HG03066 (cell line): ENCODE measurements around the gene S1PR3.

ENCODE experiments used
- ATAC-seq: cut with Tn5 transposase; IDR thresholded peaks from one replicate; pipeline ENCODE4 v1.9.1; 2021; ENCODE audit warnings: low read depth; ENCODE audit not compliant: unreplicated experiment

S1PR3 gene

DNA sequence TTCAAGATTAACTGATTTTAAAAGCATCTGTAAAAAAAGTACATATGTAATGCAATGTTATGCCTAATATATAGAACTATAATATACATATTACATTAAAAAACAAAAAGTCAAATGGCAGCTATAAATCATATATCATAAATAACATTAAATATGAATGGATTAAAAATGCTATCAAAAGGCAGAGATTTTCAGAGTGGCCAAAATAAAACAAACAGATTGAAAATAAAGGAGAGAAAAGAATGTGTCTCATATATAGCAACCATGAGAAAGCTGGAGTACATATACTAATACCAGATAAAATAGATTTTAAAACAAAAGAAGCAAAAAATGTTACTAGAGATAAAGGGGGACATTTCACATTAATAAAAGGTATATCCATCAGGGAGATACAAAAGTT lies 38.5 kb downstream of the S1PR3 start:
- ATAC-seq, result no peak

GRCh38 chr9:89032173-89032572 lies 40.9 kb downstream of the S1PR3 start:
- ATAC-seq, result no peak

DNA sequence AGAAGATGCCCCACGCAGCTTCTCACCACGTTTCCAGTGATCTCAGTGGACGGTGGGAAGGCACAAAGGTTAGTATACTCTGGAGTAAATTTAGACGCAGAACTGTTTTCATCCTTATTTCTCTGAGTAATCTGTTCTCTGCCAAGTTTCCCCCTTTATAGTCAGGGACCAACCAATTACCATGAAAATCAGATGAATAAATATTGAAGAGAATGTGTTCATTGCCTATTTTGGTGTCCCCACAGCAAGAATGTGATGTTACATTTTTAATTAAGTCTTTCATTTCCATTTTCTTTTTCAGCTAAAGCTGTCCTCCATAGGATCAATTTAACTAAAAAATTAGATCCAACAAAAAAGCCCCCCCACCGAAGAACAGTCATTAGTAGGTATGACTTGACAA lies 41.4 kb downstream of the S1PR3 start:
- no peak for ATAC-seq

DNA sequence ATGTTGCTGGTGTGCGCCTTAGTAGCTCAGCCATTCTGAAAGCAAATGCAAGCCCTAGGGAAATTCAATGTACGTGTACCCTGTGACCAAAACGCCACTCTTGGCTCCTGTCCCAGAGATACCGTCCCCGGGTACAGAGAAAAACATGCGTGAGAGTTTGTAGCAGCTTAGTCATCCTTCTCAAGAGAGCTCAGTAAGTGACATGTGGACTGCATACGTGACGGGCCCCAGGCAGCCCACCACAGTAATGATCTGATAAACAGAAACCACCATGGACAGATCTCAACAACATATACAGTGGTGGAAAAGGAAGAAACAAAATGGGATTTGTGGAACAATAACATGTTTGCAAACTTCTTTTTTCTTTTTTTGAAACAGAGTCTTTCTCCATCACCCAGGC lies 45.1 kb downstream of the S1PR3 start:
- no peak for ATAC-seq

DNA sequence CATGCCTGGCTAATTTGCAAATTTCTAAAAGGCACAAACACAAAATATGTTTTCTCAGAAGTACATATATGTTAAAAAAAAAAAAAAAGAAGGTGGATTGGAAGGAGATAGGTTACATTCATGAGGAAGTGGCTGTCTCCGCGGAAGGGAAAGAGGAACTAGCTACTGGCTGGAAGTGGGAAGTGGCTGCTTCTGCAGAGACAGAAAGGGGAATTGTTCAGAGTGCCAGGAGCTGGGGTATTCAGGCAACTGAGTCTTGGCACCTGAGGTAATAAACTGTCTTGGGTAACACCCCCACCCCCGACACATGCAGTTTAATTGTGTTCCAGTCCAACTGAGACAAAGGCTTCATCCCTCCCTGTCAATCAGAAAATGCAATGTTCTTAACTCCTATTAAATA lies 45.6 kb downstream of the S1PR3 start:
- no peak for ATAC-seq

GRCh38 chr9:89037346-89037745 lies 46.1 kb downstream of the S1PR3 start:
- ATAC-seq, result no peak

DNA sequence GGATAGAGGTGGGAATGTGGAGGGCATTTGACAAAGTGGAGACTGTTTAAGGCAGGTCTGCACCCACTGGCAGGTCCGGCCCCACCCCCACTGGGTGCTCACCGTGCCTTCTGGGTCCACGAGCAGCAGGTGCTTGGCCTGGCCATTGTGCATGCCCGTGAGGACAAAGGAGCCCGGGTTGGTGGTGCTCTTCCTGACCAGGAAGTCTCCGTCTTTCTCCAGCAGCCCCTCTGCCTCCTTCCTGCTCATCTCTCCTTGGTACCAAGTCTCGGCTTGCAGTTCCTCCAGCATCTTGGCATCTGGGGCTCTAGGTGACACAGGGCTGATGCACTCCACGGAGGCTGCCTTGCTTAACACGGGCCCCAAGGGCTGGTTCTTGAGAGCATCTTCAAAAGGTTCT lies 46.6 kb downstream of the S1PR3 start:
- ATAC-seq, result no peak

DNA sequence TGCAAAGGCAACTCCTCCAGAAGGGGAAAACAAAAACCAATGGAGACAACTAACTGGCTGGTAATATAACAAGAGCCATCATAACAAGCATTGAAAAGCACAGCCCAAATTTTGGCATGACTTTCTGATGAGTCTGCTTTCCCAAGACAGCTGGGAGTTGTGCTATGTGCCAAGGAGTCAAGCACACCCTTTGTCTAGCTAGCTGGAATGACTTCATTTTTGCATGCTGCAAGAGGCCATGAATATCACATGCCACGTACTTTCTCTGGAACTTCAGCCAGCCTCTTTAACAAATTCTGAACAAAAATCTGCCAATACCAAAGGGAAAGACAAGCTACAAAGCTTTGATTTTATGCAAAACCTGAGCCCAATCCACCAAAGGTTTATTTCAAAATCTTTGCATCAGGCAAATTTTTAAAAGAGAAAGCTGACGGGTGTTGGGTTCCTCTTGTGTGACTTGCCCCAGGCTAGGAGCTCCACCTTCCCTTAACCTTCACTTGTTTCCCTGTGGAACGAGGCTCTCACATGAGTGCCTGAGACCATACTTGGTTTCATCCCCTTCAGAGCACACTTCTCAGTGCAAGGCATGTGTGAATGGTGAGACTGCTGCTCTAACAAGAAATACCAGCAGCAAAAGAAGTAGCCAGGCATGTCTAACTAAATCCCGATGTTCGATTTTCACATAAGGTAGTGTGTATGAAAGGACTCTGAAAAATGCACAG lies 47.3 kb downstream of the S1PR3 start:
- no peak for ATAC-seq

DNA sequence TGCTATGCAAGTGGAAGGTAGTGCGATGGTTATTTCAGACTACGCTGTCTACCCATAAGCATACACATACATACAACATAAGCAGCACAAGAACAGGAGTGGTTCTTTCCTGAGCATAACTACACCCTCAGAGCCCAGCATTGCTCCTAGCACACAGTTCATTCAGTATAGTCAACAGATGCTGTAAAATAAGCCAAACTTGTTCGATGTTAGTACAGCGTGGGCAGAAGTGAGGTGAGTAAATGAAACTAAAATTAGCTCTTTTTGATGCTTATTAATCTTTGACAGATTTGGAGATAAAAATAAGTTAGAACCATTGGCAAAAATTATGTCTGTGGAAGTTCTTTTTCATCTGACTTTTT lies 47.8 kb downstream of the S1PR3 start:
- no peak for ATAC-seq

GRCh38 chr9:89039664-89040063 lies 48.4 kb downstream of the S1PR3 start:
- ATAC-seq, result no peak

GRCh38 chr9:89042984-89043383 lies 51.7 kb downstream of the S1PR3 start:
- ATAC-seq, result no peak

GRCh38 chr9:89044104-89044503 lies 52.8 kb downstream of the S1PR3 start:
- ATAC-seq, result no peak

- ATAC-seq, result no peak
Observed at GRCh38 chr9:89044881-89045280, 53.6 kb downstream of the S1PR3 start.

- ATAC-seq, result no peak
Observed at GRCh38 chr9:89046832-89047231, 55.6 kb downstream of the S1PR3 start.

DNA sequence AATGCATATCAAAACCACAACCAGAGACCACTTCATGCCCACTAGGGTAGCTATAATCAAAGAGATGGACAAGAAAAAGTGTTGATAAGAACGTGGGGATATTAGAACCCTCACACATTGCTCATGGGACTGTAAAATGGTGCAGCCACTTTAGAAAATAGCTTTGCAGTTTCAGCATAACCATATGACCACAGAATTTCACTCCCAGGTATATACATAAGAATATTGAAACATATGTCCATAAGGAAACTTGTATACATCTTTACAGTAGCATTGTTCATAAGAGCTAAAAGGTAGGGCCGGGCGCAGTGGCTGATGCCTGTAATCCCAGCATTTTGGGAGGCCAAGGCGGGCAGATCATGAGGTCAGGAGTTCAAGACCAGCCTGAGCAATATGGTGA lies 56.4 kb downstream of the S1PR3 start:
- no peak for ATAC-seq

- ATAC-seq, result no peak
Observed at GRCh38 chr9:89048616-89049015, 57.3 kb downstream of the S1PR3 start.

- no peak for ATAC-seq
Observed at GRCh38 chr9:89049646-89050045, 58.4 kb downstream of the S1PR3 start.

DNA sequence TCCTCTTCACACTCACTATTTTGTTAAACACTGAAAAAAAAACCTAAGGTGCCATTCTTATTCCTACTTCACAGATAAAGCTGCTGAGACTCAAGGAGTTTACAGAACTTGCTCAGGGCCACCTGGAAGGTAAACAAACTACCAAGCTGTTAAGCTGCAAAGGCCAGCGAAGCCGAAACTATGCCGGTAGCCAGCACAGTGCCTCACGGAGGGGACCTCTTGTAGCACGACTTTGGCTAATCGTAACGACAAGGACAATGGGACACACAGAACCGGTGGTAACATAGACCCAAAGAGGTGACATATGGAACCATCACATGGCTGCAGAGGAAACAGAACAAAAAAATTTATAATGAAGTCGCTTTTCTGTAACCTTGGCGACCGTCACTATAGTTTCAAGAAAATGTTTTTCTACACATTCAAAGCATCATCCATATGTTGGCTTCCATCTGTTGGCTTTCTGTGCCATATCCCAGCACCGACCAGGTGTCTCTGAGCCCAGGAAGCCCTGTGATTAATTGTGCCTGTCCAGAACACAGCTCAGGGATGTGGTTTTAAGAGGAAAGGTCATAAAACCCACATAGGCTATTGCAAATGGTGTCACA lies 60.3 kb downstream of the S1PR3 start:
- no peak for ATAC-seq

DNA sequence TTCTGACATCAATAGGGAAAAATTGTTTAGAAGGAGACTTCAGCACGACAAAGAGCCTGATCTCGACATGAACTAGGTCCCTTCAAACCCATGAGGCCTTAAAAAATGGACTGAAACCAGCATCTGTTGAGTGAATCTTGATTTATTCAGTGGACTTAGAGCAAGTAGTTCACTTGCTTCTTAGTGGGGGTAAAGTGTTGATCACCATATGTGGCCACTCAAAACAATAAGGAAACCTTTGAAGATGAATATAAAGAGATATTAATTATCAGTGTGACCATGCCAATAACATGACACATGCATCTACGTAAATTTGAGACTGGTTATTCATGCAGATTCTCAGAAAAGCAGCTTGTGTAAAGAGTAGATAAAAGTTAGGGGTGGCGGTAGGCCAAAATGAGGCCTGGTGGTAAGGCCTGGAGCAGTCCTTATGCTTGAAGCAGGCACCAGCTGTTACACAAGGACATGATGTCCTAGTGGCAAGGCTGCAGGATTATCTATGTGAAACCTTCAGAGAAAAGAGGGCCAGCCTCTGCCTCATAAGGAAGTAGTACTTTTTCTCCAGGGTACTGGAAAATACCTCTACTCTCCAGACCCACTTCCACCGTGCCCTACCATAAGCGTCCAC lies 61.3 kb downstream of the S1PR3 start:
- ATAC-seq, result no peak

GRCh38 chr9:89053301-89053700 lies 62.0 kb downstream of the S1PR3 start:
- no peak for ATAC-seq
